Fibroblast of lung (primary cell): ENCODE results near the gene POR.

Experiments
- EZH2 ChIP-seq: IDR thresholded peaks from 2 replicates; pipeline ENCODE4 v1.5.1; 2012; ENCODE audit warnings: low read length, control low read depth, mild to moderate bottlenecking; ENCODE audit errors: missing control alignments
- TF ChIP-seq, protein P1 (sequence below), 2 donors: IDR thresholded peaks in 1 of 2; conservative IDR thresholded peaks in 1 of 2; 1 replicate in 1 of 2; 2 replicates in 1 of 2; pipeline ENCODE4 v1.5.1; 2011 to 2012; ENCODE audit warnings: low read length in 2 of 2, control low read depth in 1 of 2, inconsistent platforms in 1 of 2, low read depth in 1 of 2, mild to moderate bottlenecking in 1 of 2

DNA sequence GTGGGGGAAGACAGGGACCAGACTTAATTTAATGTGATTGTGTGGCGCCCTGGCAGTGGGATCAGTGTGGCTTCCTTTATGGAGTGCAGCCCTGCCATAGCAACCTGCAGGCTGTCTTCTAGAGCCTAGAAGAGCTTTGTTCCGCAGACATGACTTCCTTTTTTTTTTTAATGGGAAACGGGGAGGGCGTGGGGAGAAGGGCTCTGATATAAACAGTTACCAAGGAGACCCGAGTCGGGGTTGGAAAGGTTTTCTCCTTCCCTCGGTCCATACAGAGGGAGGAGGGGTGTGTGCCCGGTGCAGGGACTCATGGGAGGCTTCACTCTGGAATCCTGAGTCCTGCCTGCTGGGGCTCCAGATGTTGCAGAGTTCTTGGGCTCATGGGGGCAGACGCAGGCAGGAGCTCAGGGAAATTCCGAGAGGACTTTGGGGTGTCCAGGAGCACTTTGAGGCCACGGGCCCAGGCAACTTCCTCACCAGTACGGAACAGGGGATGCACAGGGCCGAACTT is 52.6 kb downstream of the POR start:
- TF ChIP-seq, protein P1, sequence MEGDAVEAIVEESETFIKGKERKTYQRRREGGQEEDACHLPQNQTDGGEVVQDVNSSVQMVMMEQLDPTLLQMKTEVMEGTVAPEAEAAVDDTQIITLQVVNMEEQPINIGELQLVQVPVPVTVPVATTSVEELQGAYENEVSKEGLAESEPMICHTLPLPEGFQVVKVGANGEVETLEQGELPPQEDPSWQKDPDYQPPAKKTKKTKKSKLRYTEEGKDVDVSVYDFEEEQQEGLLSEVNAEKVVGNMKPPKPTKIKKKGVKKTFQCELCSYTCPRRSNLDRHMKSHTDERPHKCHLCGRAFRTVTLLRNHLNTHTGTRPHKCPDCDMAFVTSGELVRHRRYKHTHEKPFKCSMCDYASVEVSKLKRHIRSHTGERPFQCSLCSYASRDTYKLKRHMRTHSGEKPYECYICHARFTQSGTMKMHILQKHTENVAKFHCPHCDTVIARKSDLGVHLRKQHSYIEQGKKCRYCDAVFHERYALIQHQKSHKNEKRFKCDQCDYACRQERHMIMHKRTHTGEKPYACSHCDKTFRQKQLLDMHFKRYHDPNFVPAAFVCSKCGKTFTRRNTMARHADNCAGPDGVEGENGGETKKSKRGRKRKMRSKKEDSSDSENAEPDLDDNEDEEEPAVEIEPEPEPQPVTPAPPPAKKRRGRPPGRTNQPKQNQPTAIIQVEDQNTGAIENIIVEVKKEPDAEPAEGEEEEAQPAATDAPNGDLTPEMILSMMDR (conservative IDR thresholded peaks at IDR 0.05 in 1 of 2, IDR thresholded peaks at IDR 0.05 in 1 of 2; ENCODE audit: low read depth in 1 of 2, low read length in 2 of 2): no peak
- TF ChIP-seq EZH2: no peak
